HEK293T (cell line): ENCODE measurements around the gene TBC1D2.

Source experiments
- LEF1 ChIP-seq: fragments of 450-650 bp; IDR thresholded peaks from 2 replicates; pipeline ENCODE4 v1.6.1; 2017; ENCODE audit warnings: mild to moderate bottlenecking, borderline replicate concordance
- ZNF384 ChIP-seq: fragments of 450-650 bp; IDR thresholded peaks from 2 replicates; pipeline ENCODE4 v1.6.1; 2016

DNA sequence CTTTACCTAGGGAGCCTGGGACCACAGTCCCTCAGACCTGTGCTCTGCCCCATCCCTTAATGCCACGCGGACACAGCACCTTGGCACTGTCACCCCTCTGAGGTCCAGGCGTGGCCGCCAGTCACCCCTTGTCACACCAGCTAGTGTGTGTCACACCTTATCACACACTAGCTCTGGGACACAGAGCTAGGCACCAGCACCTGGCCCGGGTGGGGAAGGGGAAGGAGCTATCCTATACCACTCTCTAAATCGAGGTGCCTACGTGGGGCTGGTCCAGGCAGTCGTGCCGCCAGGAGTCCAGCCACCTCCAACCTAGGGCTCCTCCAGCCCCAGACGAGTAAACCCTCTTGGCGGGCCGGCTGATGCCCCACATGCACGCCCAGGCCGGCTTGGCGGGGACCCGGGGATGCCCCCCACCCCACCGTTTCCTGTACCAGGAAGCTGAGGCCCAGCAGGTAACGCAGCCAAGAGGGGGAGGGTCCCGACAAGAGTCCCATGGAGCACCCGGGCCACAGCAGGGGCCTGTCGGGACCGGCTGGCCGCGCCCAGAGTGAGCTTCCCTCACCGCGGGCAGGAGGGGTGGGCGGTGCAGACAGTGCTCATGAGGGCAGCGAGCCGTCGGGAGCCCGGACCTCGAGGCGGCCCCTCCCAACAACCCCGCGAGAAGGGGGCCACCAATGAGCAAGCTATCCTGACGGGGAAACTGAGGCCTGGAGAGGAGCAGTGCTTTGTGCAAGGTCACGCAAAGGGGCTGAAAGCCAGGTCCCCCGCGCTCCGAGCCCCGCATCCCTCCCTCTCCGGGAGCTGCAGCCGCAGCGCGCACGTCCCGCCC lies 63.6 kb downstream of the TBC1D2 start:
- TF ChIP-seq ZNF384 (no peak), LEF1 (no peak)
